OCI-LY3 (cell line): Measurements from ENCODE around the gene KCNIP1.

ENCODE experiments used
- H2AFZ ChIP-seq: fragments of 200-600, 300-600 bp; shearing (Covaris generic); 2 replicates; pipeline ENCODE4 v1.6.0; 2014; ENCODE audit warnings: antibody characterized with exemption, low read depth, low read length
- H3K27ac ChIP-seq: fragments of 200-600, 300-600 bp; sonication (generic); 2 replicates; pipeline ENCODE4 v1.5.1; 2014; ENCODE audit warnings: mild to moderate bottlenecking, low read length, moderate library complexity, mixed read lengths
- H3K27me3 ChIP-seq: fragments of 200-600, 300-600 bp; sonication (generic); 2 replicates; pipeline ENCODE4 v1.6.1; 2014; ENCODE audit warnings: low read depth, low read length, mixed read lengths
- H3K36me3 ChIP-seq: fragments of 200-600, 300-600 bp; sonication (generic); replicated peaks from 2 replicates; pipeline ENCODE3; 2014; ENCODE audit warnings: low read depth, low read length, mixed read lengths
- H3K4me1 ChIP-seq: fragments of 300-600, 200-600 bp; sonication (generic); 2 replicates; pipeline ENCODE4 v1.6.1; 2014; ENCODE audit warnings: low read length, mixed read lengths
- H3K4me2 ChIP-seq: fragments of 200-600, 300-600 bp; sonication (generic); 2 replicates; pipeline ENCODE4 v1.6.1; 2014; ENCODE audit warnings: low read length, mixed read lengths
- H3K4me3 ChIP-seq: fragments of 300-600, 200-600 bp; sonication (generic); 2 replicates; pipeline ENCODE4 v1.5.1; 2014; ENCODE audit warnings: antibody characterized with exemption, mild to moderate bottlenecking, low read length, moderate library complexity
- H3K79me2 ChIP-seq: fragments of 300-600, 200-600 bp; shearing (Covaris generic); 2 replicates; pipeline ENCODE4 v1.6.1; 2014; ENCODE audit warnings: mild to moderate bottlenecking, low read length, mixed read lengths
- H3K9ac ChIP-seq: fragments of 300-600, 200-600 bp; shearing (Covaris generic); 2 replicates; pipeline ENCODE4 v1.6.0; 2014; ENCODE audit warnings: mild to moderate bottlenecking, low read length, moderate library complexity
- H3K9me3 ChIP-seq: fragments of 200-600, 300-600 bp; shearing (Covaris generic); 2 replicates; pipeline ENCODE4 v1.6.1; 2014; ENCODE audit warnings: low read length, mixed read lengths; ENCODE audit not compliant: insufficient read depth
- H4K20me1 ChIP-seq: fragments of 200-600, 300-600 bp; sonication (generic); 2 replicates; pipeline ENCODE4 v1.6.1; 2016; ENCODE audit warnings: low read length, mixed read lengths; ENCODE audit not compliant: insufficient read depth
- EZH2phosphoT487 ChIP-seq: fragments of 200-600 bp; shearing (Covaris generic); IDR thresholded peaks from 2 replicates; pipeline ENCODE4 v1.6.1; 2018; ENCODE audit warnings: antibody characterized with exemption, mixed run types, low read depth
- TF ChIP-seq, protein P1 (sequence below): fragments of 200-600, 300-600 bp; sonication (generic); IDR thresholded peaks from 2 replicates; pipeline ENCODE4 v1.5.1; 2014; ENCODE audit warnings: antibody characterized with exemption, low read length, low read depth

Gene KCNIP1

DNA sequence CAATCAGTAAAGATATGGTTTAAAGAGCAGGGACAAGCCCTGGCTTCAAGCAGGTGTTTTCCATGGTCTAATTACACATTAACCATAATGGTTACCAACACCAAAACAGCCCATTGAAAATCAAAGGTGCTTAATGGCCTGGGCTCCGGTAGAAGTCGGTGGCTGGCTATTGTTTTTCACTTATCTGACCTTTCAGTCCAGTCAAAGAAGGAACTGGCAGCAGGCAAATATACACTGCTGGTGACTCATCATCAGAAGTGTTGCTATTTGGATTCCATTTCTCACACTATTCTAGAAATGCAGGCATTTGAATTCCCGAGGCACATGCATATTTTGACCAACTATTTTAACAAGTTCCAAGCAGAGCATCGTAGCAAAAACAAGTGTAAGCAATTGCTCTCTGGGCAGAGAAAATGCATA, 253.4 kb downstream of the KCNIP1 start:
- Histone ChIP-seq H3K36me3 (no peaks in the 10 kb centered on the region), H3K4me3 (no peak overlapping the region), H3K79me2 (no peaks in the 10 kb centered on the region), H3K27ac (no peak overlapping the region), H3K4me2 (peak overlapping the region; percentile 20; the same call in 1 of the 2 replicates), H3K9me3 (no peaks in the 10 kb centered on the region), H4K20me1 (no peaks in the 10 kb centered on the region; the same call in 1 of the 2 replicates), H3K27me3 (peaks cover 79% of the 10 kb centered on the region), H3K9ac (no peak overlapping the region), H3K4me1 (peaks cover 21% of the 10 kb centered on the region), H2AFZ (no peak overlapping the region)
- no peak for TF ChIP-seq EZH2phosphoT487
- TF ChIP-seq, protein P1, sequence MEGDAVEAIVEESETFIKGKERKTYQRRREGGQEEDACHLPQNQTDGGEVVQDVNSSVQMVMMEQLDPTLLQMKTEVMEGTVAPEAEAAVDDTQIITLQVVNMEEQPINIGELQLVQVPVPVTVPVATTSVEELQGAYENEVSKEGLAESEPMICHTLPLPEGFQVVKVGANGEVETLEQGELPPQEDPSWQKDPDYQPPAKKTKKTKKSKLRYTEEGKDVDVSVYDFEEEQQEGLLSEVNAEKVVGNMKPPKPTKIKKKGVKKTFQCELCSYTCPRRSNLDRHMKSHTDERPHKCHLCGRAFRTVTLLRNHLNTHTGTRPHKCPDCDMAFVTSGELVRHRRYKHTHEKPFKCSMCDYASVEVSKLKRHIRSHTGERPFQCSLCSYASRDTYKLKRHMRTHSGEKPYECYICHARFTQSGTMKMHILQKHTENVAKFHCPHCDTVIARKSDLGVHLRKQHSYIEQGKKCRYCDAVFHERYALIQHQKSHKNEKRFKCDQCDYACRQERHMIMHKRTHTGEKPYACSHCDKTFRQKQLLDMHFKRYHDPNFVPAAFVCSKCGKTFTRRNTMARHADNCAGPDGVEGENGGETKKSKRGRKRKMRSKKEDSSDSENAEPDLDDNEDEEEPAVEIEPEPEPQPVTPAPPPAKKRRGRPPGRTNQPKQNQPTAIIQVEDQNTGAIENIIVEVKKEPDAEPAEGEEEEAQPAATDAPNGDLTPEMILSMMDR: no peak

DNA sequence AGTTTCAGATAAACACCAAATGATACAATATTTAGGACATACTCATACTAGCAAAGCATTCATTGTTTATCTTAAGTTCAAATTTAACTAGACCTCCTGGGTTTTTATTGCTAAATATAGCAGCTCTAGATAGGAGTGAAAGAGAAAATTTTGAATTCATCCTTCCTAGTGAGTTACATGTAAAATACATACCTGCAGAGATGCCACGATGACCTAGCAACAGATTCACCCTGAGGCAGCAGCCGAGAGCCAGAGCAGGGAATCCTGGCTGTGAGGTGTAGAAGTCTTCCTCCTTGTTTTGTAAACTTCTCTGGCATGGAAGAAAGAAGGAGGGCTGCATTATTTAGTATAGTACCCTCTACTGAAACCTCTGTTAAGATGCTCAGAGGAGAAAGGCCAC, 253.8 kb downstream of the KCNIP1 start:
- no peaks in the 10 kb centered on the region for H3K36me3 ChIP-seq
- no peak overlapping the region for H3K4me2 ChIP-seq
- H3K27me3 ChIP-seq: peaks cover 74% of the 10 kb centered on the region
- TF ChIP-seq, protein P1: no peak
- no peak for TF ChIP-seq EZH2phosphoT487
- no peaks in the 10 kb centered on the region for H3K79me2 ChIP-seq
- H4K20me1 ChIP-seq: no peaks in the 10 kb centered on the region; the same call in 1 of the 2 replicates
- H3K4me1 ChIP-seq: peaks cover 21% of the 10 kb centered on the region
- H3K27ac ChIP-seq: no peak overlapping the region
- H3K9ac ChIP-seq: no peak overlapping the region
- no peak overlapping the region for H2AFZ ChIP-seq
- H3K4me3 ChIP-seq: no peak overlapping the region
- no peaks in the 10 kb centered on the region for H3K9me3 ChIP-seq

DNA sequence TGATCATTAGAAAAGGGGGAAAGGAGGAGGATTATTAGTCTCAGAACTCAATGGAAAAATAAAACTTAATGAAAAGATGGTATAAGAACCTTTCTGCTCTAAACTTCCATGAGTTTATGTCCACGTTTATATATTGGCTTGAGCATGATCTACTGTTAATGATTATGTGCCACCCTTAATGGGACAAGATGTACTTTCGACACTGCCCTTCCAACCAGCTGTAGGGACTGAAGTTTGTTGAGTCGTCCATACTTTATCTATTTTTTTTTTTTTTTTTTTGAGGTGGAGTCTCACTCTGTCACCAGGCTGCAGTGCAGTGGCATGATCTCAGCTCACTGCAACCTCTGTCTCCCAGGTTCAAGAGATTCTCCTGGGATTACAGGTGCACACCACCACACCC, 254.7 kb downstream of the KCNIP1 start:
- Histone ChIP-seq H2AFZ (no peak overlapping the region), H3K4me1 (peaks cover 21% of the 10 kb centered on the region), H3K4me3 (no peak overlapping the region), H3K9me3 (no peaks in the 10 kb centered on the region), H4K20me1 (no peaks in the 10 kb centered on the region; the same call in 1 of the 2 replicates), H3K9ac (no peak overlapping the region), H3K27me3 (peaks cover 66% of the 10 kb centered on the region), H3K36me3 (no peaks in the 10 kb centered on the region), H3K4me2 (no peak overlapping the region), H3K79me2 (no peaks in the 10 kb centered on the region), H3K27ac (no peak overlapping the region)
- TF ChIP-seq, protein P1: no peak
- TF ChIP-seq EZH2phosphoT487: no peak

DNA sequence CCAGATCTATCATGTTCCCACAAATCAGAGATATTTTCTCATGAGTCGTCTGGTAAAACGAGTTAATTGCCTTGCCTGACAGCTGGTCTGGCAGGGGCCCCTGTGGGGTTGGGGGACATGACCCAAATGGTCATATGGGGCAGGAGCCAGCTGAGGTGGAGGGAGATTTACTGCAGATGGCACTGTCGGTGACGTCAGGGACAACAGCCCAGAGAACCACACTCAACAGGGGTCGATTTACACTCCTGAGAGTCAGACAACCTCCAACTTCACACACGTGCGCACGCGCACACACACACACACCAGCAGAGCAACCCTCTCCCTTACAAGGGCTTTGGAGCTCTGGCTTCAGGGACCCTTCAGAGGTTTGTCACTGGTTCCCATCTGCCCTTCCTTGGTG, 256.3 kb downstream of the KCNIP1 start:
- Histone ChIP-seq H3K4me3 (no peak overlapping the region), H3K4me2 (no peak overlapping the region), H3K27ac (no peak overlapping the region), H3K9me3 (no peaks in the 10 kb centered on the region), H4K20me1 (no peaks in the 10 kb centered on the region), H3K27me3 (peaks cover 61% of the 10 kb centered on the region), H3K9ac (no peak overlapping the region), H3K79me2 (no peaks in the 10 kb centered on the region), H3K36me3 (no peaks in the 10 kb centered on the region), H2AFZ (no peak overlapping the region), H3K4me1 (peaks cover 21% of the 10 kb centered on the region)
- TF ChIP-seq EZH2phosphoT487: no peak
- TF ChIP-seq, protein P1: no peak
